ENCODE data around the gene CSTB. TPM values are rescaled to one million over a fixed set of nuclear protein-coding genes. Genes with fewer than 3 reads are reported as not detected.

The CSTB gene
- total and polyA plus RNA-seq, 2 of the 8 experiments (the other 6 are each of a cell fraction or from before 2014, with no cell fraction given) = 53.8 to 64.1 TPM

- H2BK5ac ChIP-seq (ENCODE audit: low read depth, low read length) = peak overlapping the region; percentile 77; the same call in 1 of the 2 replicates
- H4K8ac ChIP-seq (ENCODE audit: extremely low read depth, insufficient read depth, low read length) = no peak overlapping the region
- no peaks in the 10 kb centered on the region for H3K9me3 ChIP-seq (ENCODE audit: insufficient read depth in 2 of 2, low read depth in 1 of 2, low read length in 1 of 2)
- H4K91ac ChIP-seq (replicated peaks; ENCODE audit: insufficient read length, low read length) = no peak overlapping the region
- no peaks in the 10 kb centered on the region; the same call in 1 of the 2 replicates for H3K79me1 ChIP-seq (ENCODE audit: low read depth, low read length)
- H4K20me1 ChIP-seq (replicated peaks in 1 of 2; ENCODE audit: control insufficient read depth in 1 of 2, insufficient read depth in 2 of 2, low read length in 2 of 2) = peaks cover 0 to 6% of the 10 kb centered on the region in 2 experiments
- H3K36me3 ChIP-seq (ENCODE audit: control insufficient read depth in 2 of 4, insufficient read depth in 4 of 4, low read length in 3 of 4) = peaks cover 8 to 17% (median 10%) of the 10 kb centered on the region in 4 experiments; a peak in 6 of 8 replicates
- no peaks in the 10 kb centered on the region for H3K27me3 ChIP-seq (replicated peaks in 1 of 4; ENCODE audit: control insufficient read depth in 3 of 4, extremely low read depth in 1 of 4, insufficient read depth in 3 of 4, low read length in 3 of 4)
- no peak overlapping the region for H2BK15ac ChIP-seq (ENCODE audit: low read length)
- CTCF ChIA-PET (ENCODE audit: partially characterized antibody) = interaction anchor here (1.2 to 2.8 kb wide), 4 partner anchors 10 to 39 kb away, joined by 3 to 9 read pairs (median 6); partner anchors contain the start of gene RRP1
- no peak overlapping the region for H2BK120ac ChIP-seq (replicated peaks; ENCODE audit: low read depth, low read length)
- H3K18ac ChIP-seq (ENCODE audit: extremely low read depth, low read length) = no peak overlapping the region; the same call in 1 of the 2 replicates
- H3K4ac ChIP-seq (replicated peaks; ENCODE audit: insufficient read length, low read depth, low read length) = no peak overlapping the region
- peaks cover 4% of the 10 kb centered on the region; the same call in 1 of the 2 replicates for H3K23me2 ChIP-seq (ENCODE audit: low read depth, low read length)
- peaks cover 0 to 23% (median 15%) of the 10 kb centered on the region in 4 experiments; a peak in 6 of 7 replicates for H3K4me1 ChIP-seq (replicated peaks in 1 of 4; ENCODE audit: control insufficient read depth in 3 of 4, insufficient read depth in 4 of 4, low read length in 3 of 4)
- 0 out of 2 replicates have a peak overlapping the region, but pooled peaks have one; percentile 48 for H2BK20ac ChIP-seq (ENCODE audit: low read length)
- H3K14ac ChIP-seq (ENCODE audit: insufficient read length) = no peak overlapping the region
- WGBS, 2 experiments (ENCODE audit: extremely low coverage in 1 of 2, insufficient coverage in 1 of 2, insufficient read length in 1 of 2, insufficient replicate concordance in 2 of 2, low coverage in 1 of 2, low lambda C conversion rate in 2 of 2, missing lambda C conversion rate in 1 of 2) = 90% methylated on average over 13 of the region's 13 CpGs; no CpG with 5 or more reads in 1 of the 2 experiments
- no peak overlapping the region for H3K27ac ChIP-seq (ENCODE audit: low read depth, low read length)
- no peak overlapping the region for H3K4me2 ChIP-seq (ENCODE audit: insufficient read depth in 1 of 2, low read depth in 2 of 2, low read length in 2 of 2)
- FAIRE-seq (no peak), DNase-seq (ENCODE audit: low read depth in 1 of 2, low spot score in 2 of 2) (no peak)
- no peak overlapping the region for H4K5ac ChIP-seq (ENCODE audit: insufficient read length, low read depth, low read length)
- no peak overlapping the region for H3K9ac ChIP-seq (replicated peaks in 1 of 4; ENCODE audit: extremely low read depth in 1 of 4, low read depth in 3 of 4, low read length in 3 of 4)
- no peak overlapping the region for H2AK5ac ChIP-seq (ENCODE audit: low read depth, low read length)
- POLR2A ChIA-PET (ENCODE audit: partially characterized antibody) = interaction anchor here (0.9 to 5.2 kb wide), 11 partner anchors 10 to 68 kb away, joined by 3 to 28 read pairs (median 4); partner anchors contain the start of gene RRP1
- peak overlapping the region in 1 of 4 experiments; percentile 9; a peak in 1 of 8 replicates for H3K4me3 ChIP-seq (ENCODE audit: extremely low read depth in 1 of 4, insufficient read depth in 2 of 4, low read depth in 3 of 4, low read length in 4 of 4)
- H2AFZ ChIP-seq (ENCODE audit: low read length) = no peak overlapping the region
- H2BK12ac ChIP-seq (ENCODE audit: low read depth, low read length) = 0 out of 2 replicates have a peak overlapping the region, but pooled peaks have one; percentile 81
- no peak overlapping the region for H3K23ac ChIP-seq (ENCODE audit: insufficient read length)
- no peak overlapping the region for H3K56ac ChIP-seq (replicated peaks; ENCODE audit: insufficient read length, low read depth, low read length)
- peaks cover 0 to 19% of the 10 kb centered on the region in 2 experiments; a peak in 1 of 4 replicates for H3K79me2 ChIP-seq (ENCODE audit: control insufficient read depth in 1 of 2, insufficient read depth in 2 of 2, low read length in 2 of 2)
- TF ChIP-seq SRF (IDR thresholded peaks at IDR 0.05; ENCODE audit: low read depth, low read length) (no peak), YY1 (IDR thresholded peaks at IDR 0.05; ENCODE audit: low read depth, low read length) (no peak), ASH2L (IDR thresholded peaks at IDR 0.05; ENCODE audit: low read length) (no peak), EZH2 (IDR thresholded peaks at IDR 0.05; ENCODE audit: low read depth, low read length, severe bottlenecking) (no peak), KDM1A (IDR thresholded peaks at IDR 0.05; ENCODE audit: borderline replicate concordance, low read length) (no peak), SIRT6 (IDR thresholded peaks at IDR 0.05; ENCODE audit: low read length) (no peak), JUND (IDR thresholded peaks at IDR 0.05; ENCODE audit: low read length) (no peak), CHD2 (IDR thresholded peaks at IDR 0.05; ENCODE audit: low read length) (no peak), NANOG (IDR thresholded peaks at IDR 0.05; ENCODE audit: insufficient read depth, low read depth, low read length, poor library complexity, severe bottlenecking) (no peak), KDM5A (IDR thresholded peaks at IDR 0.05; ENCODE audit: low read length) (no peak), HDAC6 (IDR thresholded peaks at IDR 0.05; ENCODE audit: low read depth, low read length) (no peak)
- TF ChIP-seq, protein P1, sequence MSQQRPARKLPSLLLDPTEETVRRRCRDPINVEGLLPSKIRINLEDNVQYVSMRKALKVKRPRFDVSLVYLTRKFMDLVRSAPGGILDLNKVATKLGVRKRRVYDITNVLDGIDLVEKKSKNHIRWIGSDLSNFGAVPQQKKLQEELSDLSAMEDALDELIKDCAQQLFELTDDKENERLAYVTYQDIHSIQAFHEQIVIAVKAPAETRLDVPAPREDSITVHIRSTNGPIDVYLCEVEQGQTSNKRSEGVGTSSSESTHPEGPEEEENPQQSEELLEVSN (IDR thresholded peaks at IDR 0.05) = no peak
Observed at GRCh38 chr21:43771698-43772424, 4.2 kb downstream of the CSTB start.
